Activated naive CD4-positive, alpha-beta T cell treated with anti-CD3 and anti-CD28 coated beads, Interleukin-2, amount 50 U/mL, for 72 hours (primary cell): ENCODE data around the gene NGRN. TPM values are rescaled to one million over a fixed set of nuclear protein-coding genes. Genes with fewer than 3 reads are reported as not detected.
A peak's percentile ranks its signal among the peaks of the same experiment; 100 is the strongest.
"Not testable (repeated sequence)": the region's sequence is repeated elsewhere in the genome, so short reads cannot be mapped to it uniquely, and the experiment has no call there.

Source experiments
- ATAC-seq, 2 donors: fragments of 150-1000 bp; cut with Tn5 transposase; 2 replicates each; pipeline ENCODE4 v1.10.0; 2021; ENCODE audit warnings: mild to moderate bottlenecking in 2 of 2, moderate library complexity in 2 of 2
- DNase-seq, 2 donors: peaks; one replicate each; pipeline ENCODE4 v3.0.0; 2021 to 2022; ENCODE audit warnings: low spot score in 2 of 2
- H3K27ac Mint-ChIP-seq, 2 donors: one replicate each; pipeline ENCODE4 v1.8.0; 2022; ENCODE audit warnings: mild to moderate bottlenecking in 2 of 2, mixed read lengths in 2 of 2
- H3K36me3 Mint-ChIP-seq, 2 donors: one replicate each; pipeline ENCODE4 v1.8.0; 2022; ENCODE audit warnings: mixed read lengths in 2 of 2
- H3K9me3 Mint-ChIP-seq, 2 donors: one replicate each; pipeline ENCODE4 v1.8.0; 2022; ENCODE audit warnings: mixed read lengths in 2 of 2
- total RNA-seq, 2 donors: library from RNA; stranded (reverse); gene quantifications; one replicate each; pipeline ENCODE4 v1.2.3, GENCODE V29; 2022

Gene NGRN
- total RNA-seq, 2 donors from 2014 or later, result 17.8 to 36.2 TPM

GRCh38 chr15:90261811-90262210 lies 3.7 kb upstream of the NGRN start:
- ATAC-seq, result no peak
- DNase-seq, result no peak
- peaks cover 6 to 26% of the 10 kb centered on the region in 2 donors for H3K36me3 Mint-ChIP-seq
- H3K9me3 Mint-ChIP-seq, result no peaks in the 10 kb centered on the region
- no peak overlapping the region for H3K27ac Mint-ChIP-seq

GRCh38 chr15:90262426-90262825 lies 3.0 kb upstream of the NGRN start:
- H3K27ac Mint-ChIP-seq, result no peak overlapping the region
- ATAC-seq (no peak), DNase-seq (no peak)
- H3K9me3 Mint-ChIP-seq, result no peaks in the 10 kb centered on the region
- peaks cover 6 to 26% of the 10 kb centered on the region in 2 donors for H3K36me3 Mint-ChIP-seq

- Mint-ChIP-seq H3K27ac (peak overlapping the region; percentile 96), H3K9me3 (no peaks in the 10 kb centered on the region), H3K36me3 (peaks cover 21 to 38% of the 10 kb centered on the region in 2 donors)
- DNase-seq, result peak; percentile 14 to 58
- ATAC-seq, result peak in 1 of 2 donors; percentile 53
Measured at GRCh38 chr15:90264671-90265070, 801 bp upstream of the NGRN start.

- Mint-ChIP-seq H3K36me3 (peaks cover 23 to 48% of the 10 kb centered on the region in 2 donors), H3K9me3 (no peaks in the 10 kb centered on the region), H3K27ac (peak overlapping the region; percentile 96)
- DNase-seq (peak in 1 of 2 donors; percentile 59), ATAC-seq (peak; percentile 44 to 46)
Measured at GRCh38 chr15:90266061-90266431, 574 bp downstream of the NGRN start.

- DNase-seq, result no peak
- Mint-ChIP-seq H3K9me3 (no peaks in the 10 kb centered on the region), H3K36me3 (peaks cover 26 to 52% of the 10 kb centered on the region in 2 donors), H3K27ac (peak overlapping the region; percentile 96)
- ATAC-seq, result no peak
Measured at GRCh38 chr15:90266485-90266884, 1.0 kb downstream of the NGRN start.

- Mint-ChIP-seq H3K36me3 (peaks cover 26 to 52% of the 10 kb centered on the region in 2 donors), H3K27ac (peak overlapping the region in 1 of 2 donors; percentile 77), H3K9me3 (no peaks in the 10 kb centered on the region)
- no peak for DNase-seq
- no peak for ATAC-seq
Measured at GRCh38 chr15:90268415-90268814, 2.9 kb downstream of the NGRN start.

GRCh38 chr15:90270502-90271150 lies 5.2 kb downstream of the NGRN start:
- no peaks in the 10 kb centered on the region for H3K9me3 Mint-ChIP-seq
- H3K27ac Mint-ChIP-seq, result peak overlapping the region; percentile 73 to 77
- peaks cover 26 to 42% of the 10 kb centered on the region in 2 donors for H3K36me3 Mint-ChIP-seq
- DNase-seq (no peak), ATAC-seq (no peak)

- ATAC-seq, result no peak
- DNase-seq, result no peak
- Mint-ChIP-seq H3K9me3 (no peaks in the 10 kb centered on the region), H3K27ac (peak overlapping the region; percentile 73 to 77), H3K36me3 (peaks cover 31 to 32% of the 10 kb centered on the region in 2 donors)
Measured at GRCh38 chr15:90271459-90272166, 6.1 kb downstream of the NGRN start.

GRCh38 chr15:90278467-90278866 lies 13.0 kb downstream of the NGRN start:
- H3K9me3 Mint-ChIP-seq, DNase-seq, ATAC-seq, H3K27ac Mint-ChIP-seq: not testable (repeated sequence)
- H3K36me3 Mint-ChIP-seq, result peaks cover 5 to 11% of the 10 kb centered on the region in 2 donors

GRCh38 chr15:90280743-90281142 lies 15.3 kb downstream of the NGRN start:
- not testable (repeated sequence) for DNase-seq, H3K27ac Mint-ChIP-seq, ATAC-seq, H3K36me3 Mint-ChIP-seq, H3K9me3 Mint-ChIP-seq

GRCh38 chr15:90281637-90282036 lies 16.2 kb downstream of the NGRN start:
- not testable (repeated sequence) for H3K27ac Mint-ChIP-seq, ATAC-seq, H3K9me3 Mint-ChIP-seq, DNase-seq, H3K36me3 Mint-ChIP-seq

GRCh38 chr15:90286678-90287077 lies 21.2 kb downstream of the NGRN start:
- Mint-ChIP-seq H3K36me3 (no peaks in the 10 kb centered on the region), H3K27ac (no peak overlapping the region), H3K9me3 (no peaks in the 10 kb centered on the region)
- DNase-seq (no peak), ATAC-seq (peak; percentile 73 to 87)

GRCh38 chr15:90287101-90287500 lies 21.6 kb downstream of the NGRN start:
- H3K36me3 Mint-ChIP-seq, result no peaks in the 10 kb centered on the region
- no peak for ATAC-seq

GRCh38 chr15:90287946-90288345 lies 22.5 kb downstream of the NGRN start:
- Mint-ChIP-seq H3K9me3 (no peaks in the 10 kb centered on the region), H3K36me3 (no peaks in the 10 kb centered on the region), H3K27ac (no peak overlapping the region)
- DNase-seq (no peak), ATAC-seq (no peak)

More at GRCh38 chr15:90287101-90287500, 21.6 kb downstream of the NGRN start:
- Mint-ChIP-seq H3K9me3 (no peaks in the 10 kb centered on the region), H3K27ac (no peak overlapping the region)
- no peak for DNase-seq

- no peaks in the 10 kb centered on the region for H3K9me3 Mint-ChIP-seq
- H3K27ac Mint-ChIP-seq, result no peak overlapping the region
- no peaks in the 10 kb centered on the region for H3K36me3 Mint-ChIP-seq
- ATAC-seq, result no peak
- peak in 1 of 2 donors; percentile 30 for DNase-seq
Measured at GRCh38 chr15:90291679-90292356, 26.3 kb downstream of the NGRN start.

GRCh38 chr15:90293040-90293810 lies 27.8 kb downstream of the NGRN start:
- not testable (repeated sequence) for H3K27ac Mint-ChIP-seq
- peak; percentile 36 to 79 for ATAC-seq

GRCh38 chr15:90294159-90294558 lies 28.7 kb downstream of the NGRN start:
- no peaks in the 10 kb centered on the region for H3K36me3 Mint-ChIP-seq
- H3K27ac Mint-ChIP-seq, result no peak overlapping the region
- ATAC-seq (no peak), DNase-seq (no peak)
- no peaks in the 10 kb centered on the region for H3K9me3 Mint-ChIP-seq

More at GRCh38 chr15:90293040-90293810, 27.8 kb downstream of the NGRN start:
- not testable (repeated sequence) for H3K36me3 Mint-ChIP-seq, H3K9me3 Mint-ChIP-seq
- peak; percentile 69 to 87 for DNase-seq
